Panc1 (cell line): ENCODE results near the gene MRPL21.

Source experiments
- CTCF ChIP-seq: fragments of 450-650 bp; IDR thresholded peaks from 2 replicates; pipeline ENCODE4 v1.5.1; 2017; ENCODE audit warnings: mild to moderate bottlenecking
- SIN3A ChIP-seq: IDR thresholded peaks from 2 replicates; pipeline ENCODE4 v1.6.1; 2012; ENCODE audit warnings: low read depth, mild to moderate bottlenecking, low read length, moderate library complexity, borderline replicate concordance; ENCODE audit not compliant: insufficient read depth

GRCh38 chr11:68891351-68891948 is 12.2 kb downstream of the MRPL21 start:
- TF ChIP-seq CTCF: no peak
- TF ChIP-seq SIN3A: no peak
